GM12892 (cell line): ENCODE measurements around the gene PYM1.
"Not testable (repeated sequence)": the region's sequence is repeated elsewhere in the genome, so short reads cannot be mapped to it uniquely, and the experiment has no call there.

ENCODE experiments used
- DNase-seq: peaks from one replicate; pipeline ENCODE4 v3.0.0; 2011; ENCODE audit not compliant: insufficient read length
- FAIRE-seq: peaks from 2 replicates; lab custom pipeline; 2011; peaks lifted over from hg19 to GRCh38; lab: Jason Lieb, UNC
- POLR2A ChIP-seq: IDR thresholded peaks from 2 replicates; pipeline ENCODE4 v1.6.1; 2011; ENCODE audit warnings: low read depth, low read length, control low read depth
- POLR2AphosphoS5 ChIP-seq: IDR thresholded peaks from 2 replicates; pipeline ENCODE4 v1.6.1; 2011; ENCODE audit warnings: low read depth, low read length, control low read depth
- TAF1 ChIP-seq: IDR thresholded peaks from 2 replicates; pipeline ENCODE4 v1.6.1; 2011; ENCODE audit warnings: low read depth, mild to moderate bottlenecking, control low read depth, low read length, borderline replicate concordance

Gene PYM1

GRCh38 chr12:55885113-55885512 lies 42.6 kb downstream of the PYM1 start:
- TF ChIP-seq POLR2A (no peak), TAF1 (no peak), POLR2AphosphoS5 (no peak)
- DNase-seq (no peak), FAIRE-seq (no peak)

GRCh38 chr12:55877824-55878223 lies 49.9 kb downstream of the PYM1 start:
- TF ChIP-seq POLR2A (no peak), TAF1 (no peak), POLR2AphosphoS5 (no peak)

GRCh38 chr12:55875704-55876467 lies 51.8 kb downstream of the PYM1 start:
- TF ChIP-seq POLR2A (no peak), TAF1 (no peak)
- no peak for DNase-seq
- no peak for FAIRE-seq

More at GRCh38 chr12:55877824-55878223, 49.9 kb downstream of the PYM1 start:
- FAIRE-seq (no peak), DNase-seq (no peak)

GRCh38 chr12:55874443-55874842 lies 53.3 kb downstream of the PYM1 start:
- TF ChIP-seq POLR2AphosphoS5 (no peak), TAF1 (no peak), POLR2A (no peak)
- FAIRE-seq = no peak
- no peak for DNase-seq

GRCh38 chr12:55866454-55867004 lies 61.2 kb downstream of the PYM1 start:
- FAIRE-seq, DNase-seq: not testable (repeated sequence)

GRCh38 chr12:55865327-55865726 lies 62.4 kb downstream of the PYM1 start:
- FAIRE-seq (no peak), DNase-seq (no peak)
- no peak for TF ChIP-seq POLR2AphosphoS5
- TF ChIP-seq POLR2A = no peak
- TF ChIP-seq TAF1 = no peak

- FAIRE-seq, DNase-seq: not testable (repeated sequence)
These were observed 64.8 kb downstream of the PYM1 start for GRCh38 chr12:55862931-55863330.

- DNase-seq (no peak), FAIRE-seq (no peak)
- TF ChIP-seq TAF1 (no peak), POLR2A (no peak), POLR2AphosphoS5 (no peak)
These were observed 65.4 kb downstream of the PYM1 start for GRCh38 chr12:55862286-55862685.

GRCh38 chr12:55861871-55862270 lies 65.8 kb downstream of the PYM1 start:
- TF ChIP-seq POLR2A (no peak), TAF1 (no peak), POLR2AphosphoS5 (no peak)
- DNase-seq = no peak
- no peak for FAIRE-seq

- TF ChIP-seq POLR2A = no peak
- no peak for TF ChIP-seq TAF1
- TF ChIP-seq POLR2AphosphoS5 = no peak
- DNase-seq (no peak), FAIRE-seq (no peak)
These were observed 66.3 kb downstream of the PYM1 start for GRCh38 chr12:55861396-55861795.

- FAIRE-seq = no peak
- no peak for DNase-seq
- no peak for TF ChIP-seq POLR2AphosphoS5
These were observed 75.0 kb downstream of the PYM1 start for GRCh38 chr12:55852740-55853139.
